ENCODE data around the gene ZNF831.

DNA sequence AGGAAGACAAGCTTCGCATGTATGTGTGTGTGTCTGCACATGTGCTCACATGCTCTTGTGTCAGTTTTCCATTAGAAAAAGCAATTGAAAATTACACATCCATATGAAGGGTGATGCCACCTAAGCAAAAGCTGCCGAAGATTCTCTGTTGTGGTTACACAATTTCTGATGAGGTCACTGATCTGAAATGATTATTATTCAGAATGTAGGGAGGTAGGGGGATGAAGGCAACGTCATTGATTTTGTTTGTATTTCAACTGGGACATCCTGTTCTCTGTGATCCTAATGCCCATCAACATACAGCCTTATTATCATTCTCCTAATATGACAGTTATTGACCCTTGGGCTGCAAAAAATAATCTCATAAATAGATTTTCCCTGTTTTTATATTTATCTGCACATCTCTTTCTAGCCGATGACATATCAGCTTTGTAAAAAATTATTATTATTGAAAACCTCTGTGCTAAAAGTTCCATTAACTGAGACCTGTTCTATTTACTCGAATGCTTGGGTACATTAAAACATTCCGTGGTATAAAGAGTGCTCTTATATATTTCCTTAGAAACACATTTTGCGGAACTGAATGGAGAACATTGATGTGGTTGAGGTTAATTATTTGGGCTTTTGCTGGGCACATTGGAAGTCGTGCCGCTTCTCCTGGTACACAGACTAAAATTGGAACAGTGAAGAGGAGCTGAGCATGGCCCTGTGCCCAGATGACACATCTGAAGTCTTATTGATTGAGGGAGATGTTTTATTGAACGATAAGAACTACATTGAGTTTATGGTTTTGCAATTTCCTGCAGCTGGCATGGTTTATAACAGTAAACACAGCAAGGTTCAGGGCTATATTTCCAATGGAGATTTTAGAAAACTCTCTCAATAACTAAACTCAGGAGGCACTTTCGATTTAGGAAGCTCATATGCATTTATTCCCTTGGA lies 51.3 kb downstream of the ZNF831 start:
- TF ChIP-seq GABPA (IDR thresholded peaks at IDR 0.05; ENCODE audit: low read depth) (no peak), RAD21 (IDR thresholded peaks at IDR 0.05; ENCODE audit: low read length) (no peak), RFX5 (IDR thresholded peaks at IDR 0.05; ENCODE audit: low read length) (no peak), EP300 (IDR thresholded peaks at IDR 0.05; ENCODE audit: borderline replicate concordance in 1 of 2, low read depth in 1 of 2, low read length in 1 of 2) (peak in 1 of 2 experiments; percentile 9; a peak in 1 of 4 replicates), TCF12 (IDR thresholded peaks at IDR 0.05) (no peak), FOXJ3 (CRISPR knock-in tag; IDR thresholded peaks at IDR 0.05) (no peak)
- TF ChIP-seq, protein P1, sequence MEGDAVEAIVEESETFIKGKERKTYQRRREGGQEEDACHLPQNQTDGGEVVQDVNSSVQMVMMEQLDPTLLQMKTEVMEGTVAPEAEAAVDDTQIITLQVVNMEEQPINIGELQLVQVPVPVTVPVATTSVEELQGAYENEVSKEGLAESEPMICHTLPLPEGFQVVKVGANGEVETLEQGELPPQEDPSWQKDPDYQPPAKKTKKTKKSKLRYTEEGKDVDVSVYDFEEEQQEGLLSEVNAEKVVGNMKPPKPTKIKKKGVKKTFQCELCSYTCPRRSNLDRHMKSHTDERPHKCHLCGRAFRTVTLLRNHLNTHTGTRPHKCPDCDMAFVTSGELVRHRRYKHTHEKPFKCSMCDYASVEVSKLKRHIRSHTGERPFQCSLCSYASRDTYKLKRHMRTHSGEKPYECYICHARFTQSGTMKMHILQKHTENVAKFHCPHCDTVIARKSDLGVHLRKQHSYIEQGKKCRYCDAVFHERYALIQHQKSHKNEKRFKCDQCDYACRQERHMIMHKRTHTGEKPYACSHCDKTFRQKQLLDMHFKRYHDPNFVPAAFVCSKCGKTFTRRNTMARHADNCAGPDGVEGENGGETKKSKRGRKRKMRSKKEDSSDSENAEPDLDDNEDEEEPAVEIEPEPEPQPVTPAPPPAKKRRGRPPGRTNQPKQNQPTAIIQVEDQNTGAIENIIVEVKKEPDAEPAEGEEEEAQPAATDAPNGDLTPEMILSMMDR (IDR thresholded peaks at IDR 0.05) = no peak
- TF ChIP-seq, protein P2, sequence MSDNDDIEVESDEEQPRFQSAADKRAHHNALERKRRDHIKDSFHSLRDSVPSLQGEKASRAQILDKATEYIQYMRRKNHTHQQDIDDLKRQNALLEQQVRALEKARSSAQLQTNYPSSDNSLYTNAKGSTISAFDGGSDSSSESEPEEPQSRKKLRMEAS (IDR thresholded peaks at IDR 0.05; ENCODE audit: low read depth) = no peak
- TF ChIP-seq, protein P3, sequence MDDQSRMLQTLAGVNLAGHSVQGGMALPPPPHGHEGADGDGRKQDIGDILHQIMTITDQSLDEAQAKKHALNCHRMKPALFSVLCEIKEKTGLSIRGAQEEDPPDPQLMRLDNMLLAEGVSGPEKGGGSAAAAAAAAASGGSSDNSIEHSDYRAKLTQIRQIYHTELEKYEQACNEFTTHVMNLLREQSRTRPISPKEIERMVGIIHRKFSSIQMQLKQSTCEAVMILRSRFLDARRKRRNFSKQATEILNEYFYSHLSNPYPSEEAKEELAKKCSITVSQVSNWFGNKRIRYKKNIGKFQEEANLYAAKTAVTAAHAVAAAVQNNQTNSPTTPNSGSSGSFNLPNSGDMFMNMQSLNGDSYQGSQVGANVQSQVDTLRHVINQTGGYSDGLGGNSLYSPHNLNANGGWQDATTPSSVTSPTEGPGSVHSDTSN (IDR thresholded peaks at IDR 0.05) = no peak
- TF ChIP-seq, protein P4, sequence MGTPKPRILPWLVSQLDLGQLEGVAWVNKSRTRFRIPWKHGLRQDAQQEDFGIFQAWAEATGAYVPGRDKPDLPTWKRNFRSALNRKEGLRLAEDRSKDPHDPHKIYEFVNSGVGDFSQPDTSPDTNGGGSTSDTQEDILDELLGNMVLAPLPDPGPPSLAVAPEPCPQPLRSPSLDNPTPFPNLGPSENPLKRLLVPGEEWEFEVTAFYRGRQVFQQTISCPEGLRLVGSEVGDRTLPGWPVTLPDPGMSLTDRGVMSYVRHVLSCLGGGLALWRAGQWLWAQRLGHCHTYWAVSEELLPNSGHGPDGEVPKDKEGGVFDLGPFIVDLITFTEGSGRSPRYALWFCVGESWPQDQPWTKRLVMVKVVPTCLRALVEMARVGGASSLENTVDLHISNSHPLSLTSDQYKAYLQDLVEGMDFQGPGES (IDR thresholded peaks at IDR 0.05; ENCODE audit: low read depth, low read length) = no peak
